HG03025 (cell line): ENCODE results near the gene UBE2N.
"Not testable (repeated sequence)": the region's sequence is repeated elsewhere in the genome, so short reads cannot be mapped to it uniquely, and the experiment has no call there.

Experiments
- ATAC-seq: cut with Tn5 transposase; IDR thresholded peaks from one replicate; pipeline ENCODE4 v1.9.1; 2021; ENCODE audit warnings: mild to moderate bottlenecking, moderate library complexity; ENCODE audit not compliant: unreplicated experiment, low FRiP score

The UBE2N gene

GRCh38 chr12:93415723-93416464 is 25.9 kb downstream of the UBE2N start:
- ATAC-seq: peak; percentile 47

GRCh38 chr12:93413064-93413463 is 28.7 kb downstream of the UBE2N start:
- no peak for ATAC-seq

GRCh38 chr12:93412396-93412795 is 29.4 kb downstream of the UBE2N start:
- ATAC-seq: not testable (repeated sequence)

- not testable (repeated sequence) for ATAC-seq
Measured at GRCh38 chr12:93411060-93411459, 30.7 kb downstream of the UBE2N start.

- not testable (repeated sequence) for ATAC-seq
Measured at GRCh38 chr12:93409343-93410187, 32.2 kb downstream of the UBE2N start.

- ATAC-seq: no peak
Measured at GRCh38 chr12:93408813-93409212, 32.9 kb downstream of the UBE2N start.

- ATAC-seq: no peak
Measured at GRCh38 chr12:93407963-93408283, 33.8 kb downstream of the UBE2N start.

GRCh38 chr12:93407054-93407962 is 34.4 kb downstream of the UBE2N start:
- no peak for ATAC-seq

GRCh38 chr12:93404961-93405849 is 36.5 kb downstream of the UBE2N start:
- ATAC-seq: no peak

- ATAC-seq: no peak
Measured at GRCh38 chr12:93403988-93404803, 37.6 kb downstream of the UBE2N start.

- no peak for ATAC-seq
Measured at GRCh38 chr12:93402333-93403311, 39.1 kb downstream of the UBE2N start.

GRCh38 chr12:93399183-93399863 is 42.4 kb downstream of the UBE2N start:
- peak; percentile 72 for ATAC-seq

GRCh38 chr12:93397412-93397811 is 44.3 kb downstream of the UBE2N start:
- ATAC-seq: no peak

GRCh38 chr12:93393425-93393824 is 48.3 kb downstream of the UBE2N start:
- ATAC-seq: no peak

GRCh38 chr12:93390549-93391297 is 51.0 kb downstream of the UBE2N start:
- ATAC-seq: no peak

GRCh38 chr12:93390031-93390430 is 51.7 kb downstream of the UBE2N start:
- no peak for ATAC-seq

GRCh38 chr12:93387780-93388179 is 54.0 kb downstream of the UBE2N start:
- no peak for ATAC-seq
